Left renal pelvis (tissue), 4 donors: ENCODE results near the gene MOV10. TPM values are rescaled to one million over a fixed set of nuclear protein-coding genes. Genes with fewer than 3 reads are reported as not detected.
"Not testable (repeated sequence)": the region's sequence is repeated elsewhere in the genome, so short reads cannot be mapped to it uniquely, and the experiment has no call there.

Experiments used
- DNase-seq, 4 donors: peaks; one replicate each; pipeline ENCODE4 v3.0.0-alpha.2; 2013; ENCODE audit warnings: low read depth in 4 of 4, low spot score in 3 of 4
- polyA plus RNA-seq, 4 donors: library from polyadenylated mRNA; unstranded; fragments of 120-200 nt; gene quantifications; one replicate each; pipeline ENCODE4 v1.2.1, GENCODE V29; 2013; ENCODE audit not compliant: insufficient read length in 4 of 4

The MOV10 gene
- 10 to 100 TPM; 60.9 to 87.9 (median 68.9) TPM for polyA plus RNA-seq

DNA sequence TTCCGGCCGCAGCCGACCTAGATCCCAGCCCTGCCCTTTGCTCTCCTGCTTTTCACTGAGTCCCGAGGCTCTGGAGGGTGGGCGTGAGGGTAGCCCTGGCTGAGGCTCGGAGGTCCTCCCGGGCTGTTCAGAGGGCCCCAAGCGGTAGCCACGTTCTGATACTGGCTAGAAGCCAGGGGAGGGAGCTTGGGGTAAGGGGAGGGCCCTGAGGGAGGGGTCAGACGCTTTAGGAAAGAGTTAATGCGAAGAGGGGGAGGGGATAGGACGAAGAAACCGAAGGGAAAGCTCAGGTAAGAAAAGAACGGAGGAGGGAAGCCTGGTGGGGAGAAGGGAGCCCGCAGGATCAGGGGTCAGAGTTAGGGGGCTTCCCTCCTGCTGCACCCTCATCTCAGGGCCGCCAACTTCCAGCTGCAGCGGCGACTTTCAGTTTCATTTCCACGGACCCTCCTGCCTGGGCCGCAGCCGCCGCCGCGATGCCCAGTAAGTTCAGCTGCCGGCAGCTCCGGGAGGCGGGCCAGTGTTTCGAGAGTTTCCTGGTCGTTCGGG, at the start of gene MOV10:
MOV10 (plus strand) TSS at position 220 of the 546 bp plus-strand sequence; CDS start at position 474, 254 bp downstream.
- DNase-seq, result peak; percentile 54 to 65 (median 56)

DNA sequence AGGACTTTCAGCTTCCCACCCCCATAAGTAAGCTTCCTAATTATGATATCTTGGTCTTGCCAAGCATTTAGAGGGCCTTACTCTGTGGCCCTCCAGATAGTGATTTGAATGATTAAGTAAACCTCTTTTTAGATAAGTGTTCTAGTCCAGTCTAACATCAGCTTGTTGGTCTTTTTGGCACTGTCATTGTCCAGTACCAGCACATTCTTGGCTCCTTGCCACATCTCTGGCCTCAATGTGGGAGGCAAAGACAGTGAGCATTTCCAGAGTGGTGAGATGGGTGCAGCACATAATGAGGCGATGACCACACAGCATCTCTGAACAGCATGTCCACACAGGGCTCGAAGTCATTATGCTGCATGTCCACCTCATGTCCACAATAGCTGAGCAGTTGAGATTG, 48.8 kb upstream of the MOV10 start:
- no peak for DNase-seq

DNA sequence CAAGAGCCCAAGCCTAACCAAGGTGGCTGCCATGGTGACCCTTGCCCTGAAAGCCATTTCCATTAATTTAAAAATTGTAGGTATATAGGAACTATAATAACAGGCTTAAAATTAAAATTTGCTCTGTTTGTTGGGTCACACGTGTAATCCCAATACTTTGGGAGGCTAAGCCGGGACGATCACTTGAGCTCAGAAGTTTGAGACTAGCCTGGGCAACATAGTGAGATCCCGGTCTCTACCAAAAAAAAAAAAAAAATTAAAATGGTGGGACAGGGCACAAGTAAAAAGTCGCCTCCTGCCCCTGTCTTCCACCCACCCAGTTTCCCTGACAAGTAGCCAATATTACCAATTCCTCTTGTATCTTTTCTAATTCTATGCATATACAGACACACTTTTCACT, 48.3 kb upstream of the MOV10 start:
- no peak for DNase-seq

- DNase-seq, result no peak
These were observed 47.6 kb upstream of the MOV10 start for GRCh38 chr1:112626887-112627286.

DNA sequence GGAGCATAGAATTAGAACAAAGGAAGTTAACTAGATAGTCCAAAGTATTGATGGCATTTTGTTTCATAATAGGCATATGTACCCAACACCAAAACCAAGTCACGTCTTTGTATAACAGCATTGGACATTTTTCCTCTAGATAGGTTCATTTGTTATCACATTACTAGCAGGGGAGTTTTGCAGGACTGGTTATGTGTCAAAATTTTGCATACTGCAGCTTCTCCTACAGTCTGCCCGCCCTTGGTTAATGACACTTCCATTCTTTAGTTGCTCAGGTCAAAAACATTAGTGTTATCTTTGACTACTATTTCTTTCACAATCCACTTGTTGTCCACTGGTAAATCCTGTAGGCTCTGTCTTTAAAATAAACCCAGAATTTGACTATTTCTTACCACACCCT, 45.9 kb upstream of the MOV10 start:
- DNase-seq, result no peak

GRCh38 chr1:112629256-112629655, 45.2 kb upstream of the MOV10 start:
- no peak for DNase-seq

- no peak for DNase-seq
These were observed 40.8 kb upstream of the MOV10 start for GRCh38 chr1:112633628-112634027.

DNA sequence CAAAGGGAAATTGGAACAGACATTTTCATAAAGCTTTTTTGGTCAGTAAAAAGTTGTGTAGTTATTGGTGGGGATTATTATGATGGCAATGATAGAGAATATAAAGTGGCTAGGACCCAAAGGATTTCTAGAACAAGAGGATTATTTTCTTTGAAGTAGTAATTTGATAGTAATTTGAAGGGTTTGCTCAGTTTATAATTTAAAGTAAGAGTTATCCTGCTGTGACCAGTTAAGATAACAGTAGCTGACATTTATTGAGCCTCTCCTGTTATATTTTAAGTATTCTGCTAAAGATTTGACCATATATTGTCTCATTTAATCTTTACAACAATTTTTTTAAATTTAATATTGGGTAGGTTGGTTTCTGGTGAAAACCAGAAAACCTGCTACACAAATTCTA, 40.1 kb upstream of the MOV10 start:
- DNase-seq, result no peak

DNA sequence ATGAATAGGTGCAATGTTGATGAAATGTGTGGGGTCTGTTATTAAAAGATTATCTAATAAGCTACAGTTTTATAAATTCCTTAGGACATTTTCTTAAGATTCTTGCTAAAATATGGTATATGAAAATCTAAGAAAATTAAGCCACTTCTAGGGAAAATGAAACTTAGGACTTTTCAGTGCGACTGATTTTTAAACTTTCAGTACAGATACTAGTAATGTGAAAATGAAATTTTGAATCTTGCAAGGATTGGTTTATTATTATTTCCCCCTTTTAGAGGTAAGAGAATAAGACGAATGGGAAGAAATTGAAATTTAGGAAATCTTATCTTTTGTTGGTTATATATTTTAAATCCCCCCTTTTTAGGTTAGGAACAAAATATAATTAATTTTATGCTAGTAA, 38.4 kb upstream of the MOV10 start:
- no peak for DNase-seq

- no peak for DNase-seq
These were observed 37.7 kb upstream of the MOV10 start for GRCh38 chr1:112636597-112637253.

DNA sequence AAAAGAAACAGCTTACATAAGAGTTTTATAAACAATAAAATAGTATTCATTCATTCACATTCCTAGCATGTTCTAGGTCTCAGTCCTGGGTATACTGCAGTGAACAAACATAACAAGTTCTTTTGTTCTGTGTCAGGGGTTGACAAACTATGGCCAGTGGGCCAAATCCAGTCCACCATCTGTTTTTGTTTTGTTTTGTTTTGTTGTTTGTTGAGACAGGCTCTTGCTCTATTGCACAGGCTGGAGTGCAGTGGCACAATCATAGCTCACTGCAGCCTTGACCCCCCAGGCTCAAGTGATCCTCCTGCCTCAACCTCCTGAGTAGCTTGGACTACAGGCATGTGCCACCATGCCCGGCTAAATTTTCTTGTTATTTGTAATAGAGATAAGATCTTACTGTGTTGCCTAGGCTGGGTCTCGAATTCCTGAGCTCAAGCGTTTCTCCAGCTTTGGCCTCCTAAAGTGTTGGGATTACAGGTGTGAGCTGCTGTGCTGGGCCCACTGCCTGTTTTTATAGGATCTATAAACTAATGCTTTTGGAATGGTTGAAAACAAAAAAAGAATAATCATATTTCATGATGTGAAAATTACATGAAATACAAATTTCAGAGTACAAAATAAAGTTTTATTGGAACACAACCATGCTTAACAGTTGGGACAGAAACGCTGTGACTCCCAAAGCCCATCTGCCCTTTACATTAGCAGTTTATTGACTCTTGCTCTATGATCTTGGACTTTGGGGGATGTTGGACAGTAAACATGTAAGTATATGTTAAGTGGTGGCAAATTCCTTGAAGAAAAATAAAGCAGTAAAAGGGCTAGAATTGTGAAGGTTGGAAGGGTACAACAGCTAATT, 37.0 kb upstream of the MOV10 start:
- no peak for DNase-seq

- no peak for DNase-seq
These were observed 36.4 kb upstream of the MOV10 start for GRCh38 chr1:112638110-112638428.

DNA sequence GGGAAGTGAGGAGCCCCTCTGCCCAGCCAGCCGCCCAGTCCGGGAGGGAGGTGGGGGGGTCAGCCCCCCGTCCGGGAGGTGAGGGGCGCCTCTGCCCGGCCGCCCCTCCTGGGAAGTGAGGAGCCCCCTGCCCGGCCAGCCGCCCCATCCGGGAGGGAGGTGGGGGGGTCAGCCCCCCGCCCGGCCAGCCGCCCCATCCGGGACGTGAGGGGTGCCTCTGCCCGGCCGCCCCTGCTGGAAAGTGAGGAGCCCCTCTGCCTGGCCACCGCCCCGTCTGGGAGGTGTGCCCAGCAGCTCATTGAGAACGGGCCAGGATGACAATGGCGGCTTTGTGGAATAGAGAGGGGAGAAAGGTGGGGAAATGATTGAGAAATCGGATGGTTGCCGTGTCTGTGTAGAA, 34.0 kb upstream of the MOV10 start:
- not testable (repeated sequence) for DNase-seq

DNA sequence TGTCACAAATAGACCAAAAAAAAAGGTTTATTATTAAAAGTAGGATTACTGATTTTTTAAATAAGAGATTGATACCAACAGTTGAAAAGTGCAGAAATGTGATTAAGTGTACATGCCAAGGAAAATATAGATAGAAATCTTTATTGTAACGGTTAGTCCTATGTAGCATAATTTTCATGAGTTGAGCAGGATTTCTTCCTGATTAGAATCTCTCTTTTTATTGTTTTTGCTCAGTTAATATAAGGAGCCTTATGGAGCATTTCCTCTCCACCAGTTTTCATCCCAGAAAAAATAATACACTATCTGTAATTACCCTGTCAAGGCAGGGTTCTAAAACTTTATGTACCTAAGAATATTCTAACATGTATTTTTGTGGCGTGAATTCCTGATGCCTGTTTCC, 31.4 kb upstream of the MOV10 start:
- DNase-seq, result no peak

DNA sequence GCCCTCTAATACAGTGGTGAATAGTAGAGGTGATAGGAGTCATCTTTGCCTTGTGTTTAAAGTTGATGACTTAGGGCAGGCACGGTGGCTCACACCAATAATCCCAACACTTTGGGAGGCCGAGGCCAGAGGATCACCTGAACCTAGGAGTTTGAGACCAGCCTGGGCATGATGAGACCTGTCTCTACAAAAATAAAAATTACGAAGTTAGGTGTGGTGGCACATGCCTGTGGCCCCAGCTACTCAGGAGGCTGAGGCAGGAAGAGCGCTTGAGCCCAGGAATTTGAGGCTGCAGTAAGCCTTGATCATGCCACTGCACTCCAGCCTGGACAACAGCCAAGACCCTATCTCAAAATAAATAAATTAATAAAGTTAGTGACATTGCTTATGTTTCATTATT, 28.2 kb upstream of the MOV10 start:
- DNase-seq, result no peak

- no peak for DNase-seq
These were observed 23.3 kb upstream of the MOV10 start for GRCh38 chr1:112651205-112651604.

- no peak for DNase-seq
These were observed 8.6 kb upstream of the MOV10 start for GRCh38 chr1:112665857-112666256.

DNA sequence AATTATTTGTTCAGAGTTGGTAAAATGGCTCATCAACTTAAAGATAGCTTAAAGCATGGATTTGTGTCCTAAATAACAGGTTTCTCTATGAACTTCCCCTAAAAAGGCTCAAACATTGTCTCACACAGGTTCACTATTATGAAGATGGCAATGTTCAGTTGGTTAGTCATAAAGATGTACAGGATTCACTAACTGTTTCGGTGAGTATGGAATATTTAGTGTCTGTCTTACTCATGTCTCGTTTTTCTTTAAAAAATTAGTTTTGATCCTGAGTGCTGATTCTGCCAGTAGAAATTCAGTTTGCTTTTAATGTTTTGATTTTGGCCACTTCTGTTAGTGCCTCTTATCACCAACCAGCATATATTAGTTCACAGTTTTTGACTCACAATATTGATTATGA, 7.5 kb upstream of the MOV10 start:
- no peak for DNase-seq

DNA sequence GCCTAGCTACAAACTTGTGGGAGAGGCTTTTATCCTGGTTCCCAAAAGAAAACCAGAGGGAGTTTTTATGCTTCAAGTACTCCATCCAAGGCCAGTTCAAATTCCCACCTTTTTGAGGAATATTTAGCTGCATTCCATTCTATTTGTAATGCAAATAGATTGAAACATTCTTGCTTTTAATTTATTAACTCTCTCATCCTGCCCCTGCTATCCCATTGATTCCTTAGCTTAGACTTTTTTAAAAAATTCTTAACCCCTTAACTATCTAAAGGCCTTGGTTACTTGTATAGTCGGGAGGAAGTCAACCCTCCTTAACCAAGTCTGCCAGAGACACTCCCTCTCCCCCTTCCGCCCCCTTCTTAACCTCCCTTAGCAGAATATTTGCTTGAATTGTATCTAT, 2.5 kb upstream of the MOV10 start:
- no peak for DNase-seq

- DNase-seq, result no peak
These were observed 1.6 kb upstream of the MOV10 start for GRCh38 chr1:112672842-112673241.

DNA sequence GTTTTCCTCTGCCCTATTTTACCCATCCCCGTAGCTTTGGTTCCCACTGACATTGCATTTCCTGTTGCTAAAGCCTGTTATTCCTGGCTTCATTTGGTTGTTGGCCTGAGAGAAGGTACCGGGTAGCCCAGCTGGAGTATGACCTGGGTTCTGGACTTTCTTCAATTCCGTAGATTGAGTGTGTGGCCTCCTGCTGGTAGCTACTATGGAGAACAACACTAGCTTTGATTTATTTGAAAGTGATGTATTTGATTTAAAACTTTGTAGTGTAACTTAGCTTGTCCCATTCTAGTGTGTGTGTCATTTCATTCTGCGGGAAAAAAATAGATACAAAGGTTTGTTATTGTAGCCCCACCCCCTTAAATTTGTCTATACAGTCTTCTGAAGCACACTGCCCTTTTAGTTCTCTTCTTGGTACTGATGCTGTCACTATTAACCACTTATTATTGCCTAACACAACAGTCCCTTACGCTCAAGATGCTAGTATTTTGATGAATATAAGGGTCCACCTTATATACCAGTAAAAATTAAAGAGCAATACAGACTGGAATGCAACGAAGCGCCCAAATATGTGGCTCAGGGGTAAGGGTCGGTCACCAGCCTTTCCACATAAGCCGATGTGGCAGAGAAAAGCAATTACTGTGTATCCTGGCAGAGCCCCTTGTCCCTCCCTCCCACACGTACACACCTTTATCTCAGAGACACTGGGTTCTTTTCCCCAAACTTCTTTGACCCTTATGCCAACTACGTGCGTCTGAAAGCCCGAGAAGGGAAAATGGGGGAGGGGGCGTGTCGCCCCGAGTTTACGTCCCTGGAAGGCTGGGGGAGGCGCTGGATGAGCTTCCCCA, 643 bp upstream of the MOV10 start:
- DNase-seq, result peak in 3 of 4 donors; percentile 22 to 48 (median 35)
